SK-N-SH (cell line): Measurements from ENCODE around the gene ZNF444.

ENCODE experiments used
- MXI1 ChIP-seq: IDR thresholded peaks from 2 replicates; pipeline ENCODE4 v1.6.1; 2012; ENCODE audit warnings: mild to moderate bottlenecking, low read depth, low read length, improper control_type of control experiment
- NFIC ChIP-seq: IDR thresholded peaks from 2 replicates; pipeline ENCODE4 v1.4.0; 2012; ENCODE audit warnings: borderline replicate concordance
- TAF1 ChIP-seq: IDR thresholded peaks from 2 replicates; pipeline ENCODE4 v1.6.1; 2012; ENCODE audit warnings: low read depth, mild to moderate bottlenecking, low read length, moderate library complexity, borderline replicate concordance
- TF ChIP-seq, protein P1 (sequence below): fragments of 200-600 bp; sonication (generic); IDR thresholded peaks from 2 replicates; pipeline ENCODE4 v1.6.1; 2017; ENCODE audit warnings: antibody characterized with exemption, mild to moderate bottlenecking, moderate library complexity
- TF ChIP-seq, protein P2 (sequence below): IDR thresholded peaks from 2 replicates; pipeline ENCODE4 v1.4.0; 2012; ENCODE audit warnings: low read depth, borderline replicate concordance

GRCh38 chr19:56153507-56153906, 12.4 kb downstream of the ZNF444 start:
- TF ChIP-seq TAF1 = no peak
- no peak for TF ChIP-seq MXI1
- TF ChIP-seq, protein P1, sequence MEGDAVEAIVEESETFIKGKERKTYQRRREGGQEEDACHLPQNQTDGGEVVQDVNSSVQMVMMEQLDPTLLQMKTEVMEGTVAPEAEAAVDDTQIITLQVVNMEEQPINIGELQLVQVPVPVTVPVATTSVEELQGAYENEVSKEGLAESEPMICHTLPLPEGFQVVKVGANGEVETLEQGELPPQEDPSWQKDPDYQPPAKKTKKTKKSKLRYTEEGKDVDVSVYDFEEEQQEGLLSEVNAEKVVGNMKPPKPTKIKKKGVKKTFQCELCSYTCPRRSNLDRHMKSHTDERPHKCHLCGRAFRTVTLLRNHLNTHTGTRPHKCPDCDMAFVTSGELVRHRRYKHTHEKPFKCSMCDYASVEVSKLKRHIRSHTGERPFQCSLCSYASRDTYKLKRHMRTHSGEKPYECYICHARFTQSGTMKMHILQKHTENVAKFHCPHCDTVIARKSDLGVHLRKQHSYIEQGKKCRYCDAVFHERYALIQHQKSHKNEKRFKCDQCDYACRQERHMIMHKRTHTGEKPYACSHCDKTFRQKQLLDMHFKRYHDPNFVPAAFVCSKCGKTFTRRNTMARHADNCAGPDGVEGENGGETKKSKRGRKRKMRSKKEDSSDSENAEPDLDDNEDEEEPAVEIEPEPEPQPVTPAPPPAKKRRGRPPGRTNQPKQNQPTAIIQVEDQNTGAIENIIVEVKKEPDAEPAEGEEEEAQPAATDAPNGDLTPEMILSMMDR = no peak
- TF ChIP-seq NFIC = no peak
- TF ChIP-seq, protein P2, sequence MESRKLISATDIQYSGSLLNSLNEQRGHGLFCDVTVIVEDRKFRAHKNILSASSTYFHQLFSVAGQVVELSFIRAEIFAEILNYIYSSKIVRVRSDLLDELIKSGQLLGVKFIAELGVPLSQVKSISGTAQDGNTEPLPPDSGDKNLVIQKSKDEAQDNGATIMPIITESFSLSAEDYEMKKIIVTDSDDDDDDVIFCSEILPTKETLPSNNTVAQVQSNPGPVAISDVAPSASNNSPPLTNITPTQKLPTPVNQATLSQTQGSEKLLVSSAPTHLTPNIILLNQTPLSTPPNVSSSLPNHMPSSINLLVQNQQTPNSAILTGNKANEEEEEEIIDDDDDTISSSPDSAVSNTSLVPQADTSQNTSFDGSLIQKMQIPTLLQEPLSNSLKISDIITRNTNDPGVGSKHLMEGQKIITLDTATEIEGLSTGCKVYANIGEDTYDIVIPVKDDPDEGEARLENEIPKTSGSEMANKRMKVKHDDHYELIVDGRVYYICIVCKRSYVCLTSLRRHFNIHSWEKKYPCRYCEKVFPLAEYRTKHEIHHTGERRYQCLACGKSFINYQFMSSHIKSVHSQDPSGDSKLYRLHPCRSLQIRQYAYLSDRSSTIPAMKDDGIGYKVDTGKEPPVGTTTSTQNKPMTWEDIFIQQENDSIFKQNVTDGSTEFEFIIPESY = no peak
